Activated gamma-delta T cell treated with Interleukin-2 at 50 U/mL for 16 hours (primary cell): ENCODE data around the gene SDK2.

Source experiments
- DNase-seq: peaks from one replicate; pipeline ENCODE4 v3.0.0-alpha.2; 2020

SDK2 gene

DNA sequence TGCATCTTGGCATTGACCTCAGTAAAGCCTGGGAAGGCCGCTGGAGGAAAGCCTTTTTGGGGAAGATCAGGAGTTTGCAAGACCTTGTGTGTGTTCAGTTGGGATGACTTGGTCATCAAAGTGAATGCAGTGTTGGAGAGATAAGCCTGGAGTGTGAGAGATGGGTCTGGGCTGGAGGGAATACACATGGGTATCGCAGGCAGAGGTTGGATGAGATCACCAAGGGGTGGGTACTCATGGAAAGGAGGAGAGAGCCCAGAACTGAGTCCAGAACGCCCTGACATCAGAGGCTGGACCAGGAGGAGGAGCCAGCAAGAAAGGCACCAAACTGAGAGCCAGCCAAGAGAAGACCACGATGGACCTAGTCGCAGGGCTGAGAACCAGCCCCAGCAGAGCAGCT lies 35.2 kb downstream of the SDK2 start:
- no peak for DNase-seq

DNA sequence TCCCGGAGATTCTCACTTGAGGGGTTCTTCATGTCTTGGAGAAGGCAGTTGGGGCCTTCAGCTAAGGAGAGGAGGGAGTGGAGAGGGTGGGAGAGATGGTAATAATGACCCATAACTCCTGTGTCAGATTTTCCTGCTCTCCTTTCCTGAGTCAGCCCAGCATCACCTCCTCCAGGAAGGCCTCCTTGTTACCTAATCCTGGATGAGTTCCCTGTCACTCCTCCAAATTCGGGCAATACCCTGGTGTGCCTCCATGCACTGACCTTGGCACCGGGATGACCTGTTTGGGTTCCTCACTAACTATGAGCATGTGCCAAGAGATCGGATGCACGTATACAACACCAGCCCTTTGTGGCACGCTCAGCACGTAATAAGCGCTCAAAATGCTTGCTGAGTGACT lies 38.8 kb downstream of the SDK2 start:
- no peak for DNase-seq

DNA sequence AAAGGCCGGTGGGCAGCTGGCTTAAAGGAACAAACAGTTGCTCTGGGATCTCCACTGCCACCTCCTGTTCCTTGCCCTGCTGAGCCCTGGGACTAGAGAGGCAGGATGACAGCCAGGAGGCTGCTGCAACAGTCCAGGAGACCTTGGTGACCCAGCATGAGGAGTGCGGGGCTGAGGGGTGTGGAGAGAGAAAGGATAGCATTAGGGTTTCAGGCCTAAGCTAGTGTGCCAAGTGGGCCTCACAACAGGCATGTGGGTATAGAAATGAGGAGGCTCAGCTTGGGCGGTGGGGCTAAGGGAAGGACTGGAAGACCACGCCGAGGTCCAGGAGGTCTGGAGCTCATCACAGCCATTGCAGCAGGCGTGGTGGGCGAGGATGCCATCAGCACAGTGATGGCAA lies 39.8 kb downstream of the SDK2 start:
- no peak for DNase-seq

DNA sequence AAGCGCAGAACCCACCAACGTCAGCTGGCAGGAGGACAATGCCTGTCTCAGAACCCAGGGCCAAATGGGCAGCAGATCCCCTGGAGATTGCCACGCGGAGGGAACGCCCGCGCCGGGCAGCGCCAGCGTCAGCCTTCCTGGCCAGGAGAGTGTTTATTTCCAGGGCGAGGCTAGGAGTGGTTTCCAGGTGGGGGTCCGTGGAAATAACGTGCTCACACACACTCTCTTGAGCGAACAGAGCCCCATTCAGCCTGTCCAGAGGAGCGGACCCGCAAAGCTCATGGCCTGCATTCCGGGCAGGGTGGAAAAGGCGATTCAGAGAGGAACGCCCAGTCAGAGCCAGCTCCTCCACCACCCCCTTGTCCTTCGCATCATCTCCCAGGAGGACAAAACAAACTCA lies 40.3 kb downstream of the SDK2 start:
- no peak for DNase-seq

DNA sequence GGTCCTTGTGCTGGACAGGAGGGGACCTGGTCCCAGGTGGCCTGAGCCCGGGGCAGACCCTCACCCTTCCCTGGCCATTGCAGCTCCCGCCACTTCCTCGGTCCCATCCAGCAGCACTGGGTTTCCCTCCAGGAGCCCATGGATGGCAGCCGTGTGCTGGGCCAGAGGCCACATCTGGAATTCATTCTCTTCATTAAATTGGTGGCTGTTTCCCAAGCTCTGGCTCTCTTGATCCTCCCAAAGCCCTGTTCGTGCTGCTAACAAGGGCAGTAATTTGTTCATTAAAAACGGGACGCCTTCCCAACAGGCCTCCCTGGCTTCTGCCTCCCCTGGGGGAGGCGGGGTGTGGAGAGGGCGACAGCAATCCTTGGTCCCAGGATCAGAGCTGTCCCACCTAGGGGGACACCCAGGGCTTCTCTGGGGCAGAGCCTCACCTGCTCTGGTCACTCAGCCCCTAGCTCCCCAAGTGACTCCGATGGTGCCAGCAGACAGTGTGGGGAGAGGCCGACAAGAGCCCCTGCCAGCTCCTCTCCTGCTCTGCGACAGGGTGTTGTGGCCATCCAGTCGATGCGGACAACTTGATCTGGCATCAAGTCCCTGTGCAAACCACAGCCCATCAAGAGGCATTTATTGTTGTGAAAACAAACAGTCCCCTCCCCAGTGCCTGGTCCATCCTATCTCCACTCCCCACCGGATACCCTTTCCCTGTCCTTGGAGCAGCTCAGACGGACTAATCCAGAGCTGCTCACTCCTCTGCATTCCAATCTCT lies 44.0 kb downstream of the SDK2 start:
- no peak for DNase-seq

DNA sequence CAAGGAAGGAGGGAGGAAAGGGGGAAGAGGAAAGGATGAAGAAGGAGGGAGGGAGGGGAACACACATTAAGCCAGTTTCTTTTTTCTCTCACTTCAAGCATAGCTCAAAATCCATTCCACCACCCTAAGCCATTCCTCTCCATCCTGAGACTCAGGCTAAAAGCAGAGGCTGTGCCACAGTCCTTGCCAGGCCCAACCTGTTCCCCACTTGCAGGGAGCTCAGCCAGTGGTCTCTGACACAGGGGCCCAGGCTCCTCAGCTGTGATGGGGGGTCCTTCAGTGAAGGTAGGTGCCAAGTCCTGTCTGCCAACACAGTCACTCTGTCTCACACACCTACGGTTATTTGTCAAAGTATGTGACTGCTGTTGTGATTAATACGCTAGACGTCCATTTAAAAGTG lies 44.6 kb downstream of the SDK2 start:
- DNase-seq, result no peak

DNA sequence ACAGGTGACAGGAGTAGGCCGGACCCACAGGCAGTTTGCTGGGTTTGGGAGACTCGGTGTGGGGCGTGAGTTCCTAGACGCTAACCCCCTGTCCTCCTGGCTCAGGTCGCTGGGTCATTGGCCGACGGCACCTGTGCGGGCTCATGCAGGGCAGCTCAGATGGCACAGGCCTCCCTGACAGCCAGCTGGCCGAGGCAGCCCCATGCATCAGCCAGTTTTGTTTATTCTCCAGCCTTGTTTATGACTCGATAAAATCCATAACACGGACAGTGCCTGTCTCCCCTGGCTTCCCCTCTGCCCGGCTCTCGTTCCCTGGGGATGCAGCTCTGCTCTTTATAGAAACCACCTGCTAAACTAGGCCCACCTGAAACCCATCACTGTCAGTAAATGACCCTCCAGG lies 46.0 kb downstream of the SDK2 start:
- no peak for DNase-seq

DNA sequence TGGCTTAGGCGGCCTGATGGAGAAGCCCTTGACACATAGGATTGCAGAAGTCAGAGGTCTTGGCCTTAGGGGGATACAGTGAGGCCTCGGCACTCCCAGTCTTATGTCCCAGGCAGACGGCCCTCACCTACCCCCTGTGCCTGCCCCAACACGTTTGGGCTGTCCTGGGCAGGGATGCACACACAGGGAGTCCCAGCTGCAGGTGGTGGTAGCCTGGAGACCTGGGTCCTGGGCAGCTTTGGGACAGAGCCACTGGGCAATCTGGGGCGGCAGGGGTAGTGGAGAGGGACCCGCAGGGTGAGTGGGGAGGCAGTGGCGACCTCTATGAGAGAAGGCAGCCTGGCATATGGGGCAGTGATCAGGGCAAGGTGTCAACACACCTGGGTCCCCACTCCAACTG lies 48.3 kb downstream of the SDK2 start:
- DNase-seq, result no peak

DNA sequence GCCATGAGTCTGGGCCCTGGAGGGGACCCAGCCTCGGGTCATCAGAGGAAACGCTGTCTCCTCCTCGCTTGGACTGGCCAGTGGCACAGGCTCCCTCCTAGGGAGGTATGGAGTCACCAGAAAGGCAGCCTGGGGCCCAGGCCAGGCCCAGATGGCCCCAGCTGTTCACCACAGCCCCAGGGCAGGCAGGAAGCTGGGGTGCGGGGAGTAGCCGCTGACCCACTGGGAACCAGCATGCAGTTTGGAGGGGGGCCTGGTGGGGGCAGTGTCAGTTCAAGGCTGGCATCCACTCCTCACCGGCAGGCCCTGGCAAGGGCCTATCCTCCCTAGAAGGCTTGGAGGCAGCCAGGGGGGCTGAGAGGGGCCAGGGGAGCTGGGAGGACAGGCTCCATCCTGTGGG lies 48.8 kb downstream of the SDK2 start:
- DNase-seq, result peak; percentile 42

DNA sequence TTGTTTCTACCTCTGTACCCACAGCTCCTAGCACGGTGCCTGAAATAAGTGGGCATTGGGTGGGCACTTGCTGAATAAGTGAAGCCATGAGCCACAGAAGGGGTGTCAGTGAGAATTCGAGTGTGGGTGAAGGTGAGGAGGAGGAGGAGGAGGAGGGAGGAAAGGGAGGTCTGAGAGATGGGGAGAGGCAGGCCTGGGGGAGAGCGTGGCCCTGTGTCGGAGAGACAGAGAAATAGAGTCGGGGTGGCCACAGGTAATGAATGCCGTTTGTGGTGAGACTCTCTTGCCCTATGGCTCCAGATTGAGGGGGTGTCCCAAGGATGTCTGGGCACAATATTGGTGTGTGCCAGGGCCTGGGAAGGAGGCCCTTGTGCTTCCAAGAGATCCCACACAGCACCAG lies 49.2 kb downstream of the SDK2 start:
- no peak for DNase-seq

DNA sequence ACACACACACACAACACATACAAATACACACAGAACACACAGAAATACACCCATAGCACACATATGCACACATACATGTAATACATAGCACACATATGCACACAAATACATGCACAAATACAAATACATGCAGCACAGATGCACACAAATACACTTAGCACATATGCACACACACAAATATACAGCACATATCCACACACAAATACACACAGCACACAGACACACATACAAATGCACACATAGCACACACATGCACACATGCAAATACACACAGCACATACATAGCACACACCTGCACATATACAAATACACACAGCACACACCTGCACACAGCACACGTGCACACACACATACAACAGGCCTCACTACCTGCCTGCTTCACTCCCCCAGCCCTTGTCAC lies 49.6 kb downstream of the SDK2 start:
- DNase-seq, result no peak

DNA sequence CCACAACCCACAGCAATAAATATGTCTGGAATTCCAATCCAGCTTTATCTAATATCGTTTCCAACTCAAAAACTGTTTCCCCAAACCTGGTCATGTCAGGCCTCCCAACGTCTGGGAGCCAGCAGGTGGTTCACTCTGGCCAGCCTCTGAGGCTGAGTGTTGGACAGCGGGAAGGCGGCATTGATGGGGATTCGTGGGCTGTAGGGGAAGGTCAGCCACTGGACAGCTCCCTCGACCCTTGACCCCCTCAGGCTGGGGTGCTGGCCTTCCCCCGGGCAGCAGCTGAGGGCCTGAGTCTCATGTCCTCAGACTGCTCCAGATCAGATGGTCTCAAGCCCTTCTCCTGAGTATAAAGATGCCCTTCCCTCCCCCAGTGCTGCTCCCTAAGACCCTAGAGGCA lies 50.2 kb downstream of the SDK2 start:
- no peak for DNase-seq

DNA sequence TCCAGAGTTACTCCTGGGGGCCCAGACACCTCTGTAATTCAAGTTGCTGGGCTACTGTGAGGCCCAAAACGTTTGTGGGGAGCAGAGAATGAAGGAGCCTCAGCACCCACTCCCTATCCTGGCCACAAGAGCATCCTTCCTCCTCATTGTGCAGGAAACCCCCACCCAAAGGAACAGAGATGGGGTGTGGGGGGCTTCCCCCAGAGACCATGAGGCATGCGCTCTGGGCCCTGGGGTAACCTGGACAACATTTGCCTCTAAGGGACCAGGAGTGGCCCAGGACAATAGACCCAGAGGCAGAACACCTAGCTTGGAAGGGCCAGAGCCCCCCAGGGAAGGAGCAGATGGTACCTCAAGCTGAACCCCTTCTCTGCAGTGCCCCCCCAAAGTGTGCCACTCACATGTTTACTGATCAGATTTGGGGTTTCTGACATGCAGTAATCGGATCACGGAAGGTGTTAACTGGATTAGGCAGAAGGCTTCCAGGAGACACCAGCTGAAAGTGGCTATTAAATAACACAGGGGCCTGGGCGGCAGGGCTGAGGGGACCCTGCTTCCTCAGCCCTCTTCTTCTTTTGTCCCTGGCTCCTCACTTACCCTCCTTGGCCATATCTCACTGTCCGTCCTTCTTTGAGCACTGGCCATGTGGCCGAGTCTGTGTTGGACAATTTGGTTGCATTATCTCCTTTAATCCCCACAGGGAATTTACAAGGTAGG lies 50.8 kb downstream of the SDK2 start:
- no peak for DNase-seq

DNA sequence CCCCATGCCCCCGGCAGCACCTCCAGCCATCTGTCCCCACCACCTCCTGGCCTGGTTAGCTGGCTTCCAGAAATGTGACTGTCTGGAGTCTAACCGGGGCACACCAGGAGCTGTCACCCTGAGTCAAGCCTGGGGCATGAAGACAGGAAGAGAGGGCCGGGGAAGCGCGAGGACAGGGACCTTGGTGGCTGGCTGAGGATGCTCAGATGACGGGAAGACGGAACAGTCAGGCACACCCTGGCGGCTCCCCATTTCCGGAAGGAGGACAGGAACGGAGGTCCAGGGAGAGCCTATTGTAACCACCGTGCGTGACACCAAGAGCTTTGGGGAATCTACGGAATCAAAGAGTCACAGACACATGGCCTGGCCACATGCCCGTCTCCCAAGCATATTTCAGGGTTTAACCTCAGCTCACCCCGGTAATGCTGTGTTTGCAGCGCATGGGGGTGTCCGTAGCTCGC lies 51.7 kb downstream of the SDK2 start:
- DNase-seq, result peak; percentile 7

DNA sequence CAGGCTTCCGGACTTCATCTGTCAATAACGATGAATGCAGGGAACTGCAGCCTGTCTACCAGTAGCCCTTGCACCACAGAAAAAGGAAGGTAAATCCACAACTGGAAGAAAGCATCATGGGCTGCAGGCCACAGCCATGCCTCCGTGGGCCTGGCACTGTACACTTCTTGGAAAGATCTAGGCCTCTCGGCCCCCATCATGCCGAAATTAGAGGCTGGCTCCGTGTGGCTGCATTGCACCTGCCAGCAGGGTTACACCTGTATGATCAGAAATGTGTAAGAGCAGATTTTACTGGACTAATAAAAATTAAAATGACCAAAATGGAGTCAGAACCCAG lies 52.2 kb downstream of the SDK2 start:
- no peak for DNase-seq

DNA sequence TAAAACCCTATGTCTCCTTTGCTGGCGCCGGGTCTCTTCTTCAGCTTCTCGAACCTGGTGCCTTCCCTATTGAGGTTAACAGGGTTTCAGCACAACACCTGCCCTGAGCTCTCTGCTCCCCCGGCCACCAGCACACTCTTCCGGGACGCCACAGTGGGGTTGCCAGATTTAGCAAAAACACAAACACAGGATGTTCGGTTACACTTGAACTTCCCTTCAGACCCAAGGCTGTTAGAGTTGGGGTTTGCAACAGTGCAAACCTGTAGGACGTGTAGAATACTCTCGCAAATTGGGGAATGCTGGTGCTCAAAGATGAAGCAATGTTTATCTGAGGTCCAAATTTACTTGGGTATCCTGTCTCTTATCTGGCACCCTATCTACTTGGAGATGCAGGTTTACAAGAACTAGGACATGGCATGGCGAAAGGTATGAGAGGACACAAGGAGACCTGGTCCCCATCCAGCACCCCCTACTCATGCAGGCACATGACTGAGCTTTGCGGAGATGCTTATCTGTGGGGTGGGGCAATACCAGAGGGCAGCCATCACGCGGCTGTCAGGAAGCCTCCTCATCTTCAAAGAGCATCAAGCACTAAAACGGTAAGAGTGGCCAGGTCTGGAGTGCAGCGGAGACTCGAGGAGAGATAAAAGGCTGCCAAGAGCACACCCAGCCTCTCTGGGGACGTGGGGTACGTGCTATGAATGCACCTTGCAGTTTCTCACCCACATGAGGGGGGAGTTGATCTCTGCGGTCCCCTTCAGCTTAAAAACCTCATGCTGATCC lies 52.8 kb downstream of the SDK2 start:
- peak; percentile 68 for DNase-seq

DNA sequence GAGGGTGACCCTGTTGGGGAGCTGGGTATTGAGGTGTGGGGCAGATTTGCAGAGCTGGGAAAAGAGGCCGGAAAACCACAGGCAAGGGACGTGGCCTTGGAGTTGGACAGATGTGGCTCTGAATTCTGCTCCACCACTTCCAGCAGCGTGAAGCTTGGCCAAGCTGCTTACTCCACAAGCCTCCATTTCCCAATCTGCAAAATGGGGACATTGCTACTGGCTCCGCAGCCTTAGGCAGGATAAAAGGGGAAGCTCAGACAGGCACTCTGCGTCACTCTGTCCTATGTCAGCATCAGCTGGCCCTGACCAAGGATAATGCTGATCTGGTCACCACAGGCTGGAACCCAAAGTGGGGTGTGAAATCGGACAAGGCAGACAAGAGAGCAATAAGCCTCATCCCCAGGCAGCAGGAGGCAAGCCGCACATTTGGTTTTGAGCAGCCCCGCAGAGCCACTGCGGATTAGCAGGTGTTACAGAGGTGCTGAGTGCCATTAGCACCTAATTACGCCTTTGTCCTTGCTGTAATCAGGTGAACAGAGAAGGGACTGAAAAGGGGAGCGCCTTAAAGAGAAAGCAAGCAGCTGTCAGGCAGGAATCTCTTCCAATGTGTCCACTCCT lies 54.8 kb downstream of the SDK2 start:
- DNase-seq, result no peak

DNA sequence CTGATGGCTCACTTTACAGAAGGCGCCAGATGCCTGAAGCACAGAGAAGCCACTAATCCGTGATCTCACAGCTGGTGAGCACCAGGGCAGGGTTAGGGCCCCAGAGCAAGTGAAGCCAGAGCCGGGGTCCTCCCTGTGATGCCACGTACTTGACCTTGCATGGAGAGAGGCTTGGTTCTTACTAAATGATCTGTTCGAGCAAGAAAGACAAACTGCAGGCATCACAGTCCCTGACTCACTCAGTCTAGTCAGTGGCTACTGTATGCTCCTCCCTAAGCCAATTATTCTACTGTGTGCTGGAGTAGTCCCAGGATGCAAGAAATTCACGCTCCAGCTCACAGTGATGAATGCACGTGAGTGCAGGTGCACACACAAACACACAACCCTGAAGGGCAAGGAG lies 55.4 kb downstream of the SDK2 start:
- no peak for DNase-seq

DNA sequence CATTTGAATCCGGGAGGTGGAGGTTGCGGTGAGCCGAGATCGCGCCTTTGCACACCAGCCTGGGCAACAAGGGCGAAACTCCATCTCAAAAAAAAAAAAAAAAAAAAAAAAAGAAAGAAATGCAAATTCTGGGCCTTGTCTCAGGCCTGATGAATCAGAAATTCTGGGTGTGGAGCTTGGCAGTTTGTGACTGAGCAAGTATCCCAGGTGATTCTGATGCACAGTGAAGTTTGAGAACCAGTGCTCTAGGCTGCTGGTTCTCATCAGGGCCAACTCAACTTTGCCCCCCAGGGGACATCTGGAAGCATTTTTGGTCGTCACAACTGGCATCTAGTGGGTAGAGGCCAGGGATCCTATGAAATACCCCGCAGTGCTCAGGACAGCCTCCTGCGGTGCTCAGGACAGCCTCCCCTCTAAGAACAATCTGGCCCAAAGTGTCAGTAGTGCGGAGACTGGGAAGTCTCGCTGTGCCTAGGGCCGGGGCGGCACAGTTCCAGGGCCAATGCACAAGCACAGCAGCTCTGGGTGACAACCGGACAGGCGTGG lies 55.9 kb downstream of the SDK2 start:
- DNase-seq, result no peak

DNA sequence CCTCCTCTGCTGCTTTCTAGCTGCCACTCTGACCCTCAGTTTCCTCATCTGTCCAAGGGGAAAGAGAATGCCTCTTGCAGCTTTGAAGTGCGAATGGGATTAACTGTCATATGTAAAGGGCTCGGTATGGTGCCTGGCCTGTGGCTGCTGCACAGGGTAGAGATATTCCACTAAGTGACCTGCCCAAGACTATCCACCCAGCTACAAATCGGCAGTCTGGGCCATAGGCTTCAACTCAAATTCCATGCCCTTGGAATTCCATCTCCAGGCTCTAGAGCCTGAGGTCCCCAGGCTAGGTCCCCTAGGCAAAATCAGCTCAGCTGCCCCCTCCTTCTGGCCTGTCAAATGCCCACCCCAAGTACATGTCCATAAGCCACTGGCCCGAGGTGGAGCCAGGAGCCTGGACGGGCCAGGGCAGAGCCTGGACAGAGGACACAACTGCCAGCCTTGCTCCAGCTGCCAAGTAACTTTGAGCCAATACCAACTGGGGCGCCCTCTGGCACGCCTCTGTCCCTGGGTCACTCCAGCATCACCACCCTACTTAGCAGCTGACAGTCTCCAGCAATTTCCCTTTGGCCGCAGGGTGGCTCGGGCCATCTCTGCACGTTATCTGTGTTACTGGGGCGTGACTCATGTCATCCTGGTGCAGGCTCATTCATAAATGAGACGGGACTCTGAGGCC lies 57.2 kb downstream of the SDK2 start:
- DNase-seq, result no peak

DNA sequence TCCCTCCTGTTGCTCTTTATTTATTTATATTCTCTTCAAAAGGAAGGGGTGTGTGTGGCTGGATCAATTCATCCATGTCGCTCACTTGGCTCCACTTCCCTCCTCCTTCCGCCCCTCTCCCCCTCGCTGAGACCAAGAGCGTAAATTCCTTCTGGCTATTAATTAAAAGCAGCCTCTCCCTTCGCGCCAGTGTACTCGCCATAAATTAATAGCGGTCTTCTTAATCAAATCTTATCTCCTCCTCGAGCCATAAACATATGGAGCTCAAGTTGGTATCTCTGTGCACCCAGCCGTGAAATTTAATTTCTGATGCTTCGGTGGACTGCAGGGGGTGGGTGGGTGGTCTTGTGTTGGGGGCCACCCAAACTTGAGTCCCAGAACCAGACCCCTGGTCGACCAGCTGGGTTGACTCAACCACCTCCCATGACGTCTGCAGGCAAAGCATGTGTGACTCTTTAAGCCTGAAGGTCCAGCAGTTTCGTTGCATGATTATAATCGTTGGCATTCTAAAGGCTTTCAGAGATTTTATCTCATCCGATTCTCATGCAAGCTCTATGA lies 57.9 kb downstream of the SDK2 start:
- no peak for DNase-seq

DNA sequence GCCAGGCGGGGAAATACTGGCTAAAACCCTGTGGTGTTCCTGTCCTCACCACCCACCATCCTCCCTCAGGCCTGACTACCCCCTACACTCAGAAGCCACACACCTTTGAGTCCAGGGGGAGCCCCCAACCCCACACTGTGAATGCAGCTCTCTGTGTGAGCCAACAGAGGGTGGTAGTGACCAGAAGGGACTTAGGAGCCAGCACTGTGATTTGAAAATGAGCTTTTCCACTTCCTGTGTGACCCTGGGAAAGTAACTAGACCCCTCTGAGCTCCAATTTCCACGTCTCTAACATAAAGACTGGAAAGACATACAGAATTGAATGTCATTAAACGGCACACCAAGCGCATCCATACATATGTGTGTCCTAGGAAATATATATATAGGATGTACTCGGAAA lies 58.7 kb downstream of the SDK2 start:
- no peak for DNase-seq
